HUES48 (cell line): ENCODE data around the gene PLEK2.
"Not testable (repeated sequence)": the region's sequence is repeated elsewhere in the genome, so short reads cannot be mapped to it uniquely, and the experiment has no call there.

ENCODE experiments used
- H3K27ac ChIP-seq: one replicate; pipeline ENCODE4 v1.7.0; 2013; ENCODE audit warnings: low read depth, low read length, inconsistent platforms
- H3K27me3 ChIP-seq: 2 replicates; pipeline ENCODE4 v1.6.1; 2013; ENCODE audit warnings: mild to moderate bottlenecking, low read length; ENCODE audit not compliant: control insufficient read depth, insufficient read depth
- H3K36me3 ChIP-seq: 2 replicates; pipeline ENCODE4 v1.6.1; 2013; ENCODE audit warnings: low read length; ENCODE audit not compliant: control insufficient read depth, insufficient read depth
- H3K4me1 ChIP-seq: 2 replicates; pipeline ENCODE4 v1.6.1; 2013; ENCODE audit warnings: mild to moderate bottlenecking, low read length; ENCODE audit not compliant: control insufficient read depth, insufficient read depth
- H3K4me3 ChIP-seq: 2 replicates; pipeline ENCODE4 v1.5.1; 2013; ENCODE audit warnings: mild to moderate bottlenecking, low read depth, low read length
- H3K9ac ChIP-seq: 2 replicates; pipeline ENCODE4 v1.6.1; 2013; ENCODE audit warnings: mild to moderate bottlenecking, low read depth, low read length, moderate library complexity
- H3K9me3 ChIP-seq: 2 replicates; pipeline ENCODE4 v1.6.1; 2013; ENCODE audit warnings: low read length; ENCODE audit not compliant: control insufficient read depth, insufficient read depth

The PLEK2 gene

DNA sequence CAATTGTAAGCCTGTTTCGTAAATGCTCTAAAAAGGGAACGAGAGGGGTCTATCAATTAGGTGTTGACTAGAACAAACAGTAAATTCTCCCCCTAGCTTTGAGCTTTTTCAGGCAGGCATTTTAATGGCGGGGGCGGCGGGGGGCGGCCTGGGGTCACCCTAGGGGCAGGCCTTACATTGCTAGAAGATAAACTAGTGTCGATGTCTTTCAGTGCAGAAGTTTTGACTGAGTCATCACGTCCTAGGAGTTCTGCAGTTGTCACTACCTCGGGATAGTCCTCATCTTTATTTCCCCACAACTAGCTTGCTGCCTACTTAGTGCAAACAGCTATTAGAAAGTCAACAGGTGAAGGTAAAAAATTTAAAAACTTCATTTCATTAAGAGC, 54.0 kb downstream of the PLEK2 start:
- Histone ChIP-seq H3K36me3 (peaks cover 14% of the 10 kb centered on the region), H3K9me3 (no peaks in the 10 kb centered on the region), H3K9ac (no peak overlapping the region), H3K27me3 (no peaks in the 10 kb centered on the region), H3K4me3 (peak overlapping the region; percentile 91), H3K27ac (peak overlapping the region; percentile 95), H3K4me1 (peaks cover 6% of the 10 kb centered on the region; the same call in 1 of the 2 replicates)

DNA sequence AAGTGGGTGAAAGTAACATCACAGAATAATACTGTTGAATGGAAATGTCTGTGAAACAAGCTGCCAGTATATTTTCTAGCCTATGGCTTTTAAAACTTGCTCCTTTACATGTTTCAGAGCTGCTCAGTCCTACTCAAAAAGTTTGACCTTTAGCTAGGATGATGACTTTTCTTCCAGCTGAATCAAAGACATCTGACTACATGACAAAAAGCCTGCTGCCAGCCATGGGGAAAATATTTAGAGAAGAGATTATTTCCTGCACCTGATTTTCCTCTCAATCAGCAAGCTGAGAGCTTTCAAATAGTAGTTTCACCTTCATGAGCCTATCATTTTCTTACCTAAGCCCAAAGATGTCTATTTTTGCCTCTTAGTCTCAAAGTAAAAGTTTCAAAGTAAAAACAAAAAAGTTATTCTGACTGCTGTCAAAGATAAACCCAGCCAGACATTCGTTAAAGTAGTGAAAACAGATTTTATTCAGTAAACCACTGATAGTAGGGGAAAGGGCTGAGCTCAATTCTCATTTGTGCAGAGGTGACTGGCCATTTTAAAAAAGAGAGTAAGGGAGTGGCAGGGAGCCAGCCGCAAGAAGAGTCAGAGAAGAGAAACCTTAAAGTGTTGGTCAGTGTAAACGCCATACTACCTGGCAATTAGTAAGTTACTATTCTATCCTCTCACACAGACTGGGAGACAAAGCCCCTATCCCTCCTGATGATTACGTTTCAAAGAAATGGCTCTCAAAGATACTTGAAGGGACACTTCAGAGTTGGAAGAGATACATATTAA, 54.6 kb downstream of the PLEK2 start:
- Histone ChIP-seq H3K9ac (no peak overlapping the region), H3K9me3 (no peaks in the 10 kb centered on the region), H3K4me3 (0 out of 2 replicates have a peak overlapping the region, but pooled peaks have one; percentile 12), H3K4me1 (peaks cover 6% of the 10 kb centered on the region; the same call in 1 of the 2 replicates), H3K27ac (peak overlapping the region; percentile 95), H3K27me3 (no peaks in the 10 kb centered on the region), H3K36me3 (peaks cover 12% of the 10 kb centered on the region)

DNA sequence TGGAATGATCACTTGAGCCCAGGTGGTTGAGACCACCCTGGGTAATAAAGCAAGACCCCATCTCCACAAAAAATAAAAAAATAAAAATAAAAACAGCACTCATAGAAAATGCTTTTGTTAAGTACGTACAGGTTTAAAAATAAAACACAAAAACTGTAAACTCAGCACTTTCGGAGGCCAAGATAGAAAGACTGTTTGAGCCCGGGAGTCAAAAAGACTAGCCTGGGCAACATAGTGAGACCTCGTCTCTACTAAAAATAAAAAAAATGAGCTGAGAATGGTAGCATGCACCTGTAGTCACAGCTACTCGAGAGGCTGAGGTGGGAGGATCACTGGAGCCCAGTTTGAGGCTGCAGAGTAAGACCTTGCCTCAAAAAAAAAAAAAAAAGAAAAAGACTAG, 59.9 kb downstream of the PLEK2 start:
- peaks cover 62% of the 10 kb centered on the region for H3K36me3 ChIP-seq
- no peaks in the 10 kb centered on the region for H3K9me3 ChIP-seq
- no peaks in the 10 kb centered on the region for H3K27me3 ChIP-seq
- no peak overlapping the region for H3K27ac ChIP-seq
- H3K4me1 ChIP-seq = no peaks in the 10 kb centered on the region
- no peak overlapping the region for H3K9ac ChIP-seq
- no peak overlapping the region for H3K4me3 ChIP-seq

DNA sequence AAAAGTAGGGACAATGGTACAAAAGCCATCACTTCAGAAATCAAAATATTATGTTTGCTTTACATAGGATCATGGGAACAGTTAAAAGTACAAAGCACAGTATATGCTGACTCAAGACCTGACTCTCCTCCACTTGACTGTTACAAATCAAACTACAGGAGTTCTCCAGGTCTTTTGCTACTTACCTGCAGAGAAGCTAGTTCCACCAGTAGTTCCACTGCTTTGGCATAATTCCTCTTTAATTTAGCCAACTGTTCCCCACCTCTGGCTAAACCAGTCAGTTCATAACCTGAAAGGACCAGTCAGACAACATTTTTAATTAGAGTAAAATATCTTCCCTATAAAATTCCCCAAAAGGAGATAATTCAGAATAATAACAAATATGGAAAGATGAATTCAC, 66.4 kb downstream of the PLEK2 start:
- Histone ChIP-seq H3K9ac (no peak overlapping the region), H3K27me3 (no peaks in the 10 kb centered on the region), H3K9me3 (no peaks in the 10 kb centered on the region; the same call in 1 of the 2 replicates), H3K36me3 (peaks cover 79% of the 10 kb centered on the region), H3K4me1 (no peaks in the 10 kb centered on the region), H3K4me3 (no peak overlapping the region), H3K27ac (no peak overlapping the region)

DNA sequence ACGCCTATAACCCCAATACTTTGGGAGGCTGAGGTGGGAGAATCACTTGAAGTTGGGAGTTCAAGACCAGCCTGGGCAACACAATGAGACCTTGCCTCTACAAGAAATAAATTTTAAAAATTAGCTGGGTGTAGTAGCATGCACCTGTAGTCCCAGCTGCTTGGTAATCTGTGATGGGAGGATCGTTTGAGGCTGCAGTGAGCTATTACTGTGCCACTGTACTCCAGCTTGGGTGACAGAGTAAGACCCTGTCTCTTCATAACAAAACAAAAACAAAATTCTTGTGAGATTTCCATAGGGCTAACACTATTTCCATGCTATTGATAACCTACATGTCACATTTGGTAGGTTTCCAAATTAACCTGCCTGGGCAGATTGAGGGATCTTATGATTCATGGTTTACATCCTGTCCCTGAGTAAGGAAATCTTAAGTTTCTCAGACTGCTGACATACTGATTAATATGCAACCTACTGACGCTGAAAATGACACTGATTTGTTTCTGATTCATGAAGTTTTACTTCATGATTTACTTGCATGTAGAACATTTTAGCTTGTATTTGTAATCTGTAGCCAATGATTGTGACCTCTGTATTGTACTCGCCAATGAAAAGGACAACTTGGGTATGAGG, 68.2 kb downstream of the PLEK2 start:
- Histone ChIP-seq H3K27ac (no peak overlapping the region), H3K4me1 (no peaks in the 10 kb centered on the region), H3K4me3 (no peak overlapping the region), H3K9me3 (no peaks in the 10 kb centered on the region; the same call in 1 of the 2 replicates), H3K9ac (no peak overlapping the region), H3K27me3 (no peaks in the 10 kb centered on the region), H3K36me3 (peaks cover 72% of the 10 kb centered on the region)

DNA sequence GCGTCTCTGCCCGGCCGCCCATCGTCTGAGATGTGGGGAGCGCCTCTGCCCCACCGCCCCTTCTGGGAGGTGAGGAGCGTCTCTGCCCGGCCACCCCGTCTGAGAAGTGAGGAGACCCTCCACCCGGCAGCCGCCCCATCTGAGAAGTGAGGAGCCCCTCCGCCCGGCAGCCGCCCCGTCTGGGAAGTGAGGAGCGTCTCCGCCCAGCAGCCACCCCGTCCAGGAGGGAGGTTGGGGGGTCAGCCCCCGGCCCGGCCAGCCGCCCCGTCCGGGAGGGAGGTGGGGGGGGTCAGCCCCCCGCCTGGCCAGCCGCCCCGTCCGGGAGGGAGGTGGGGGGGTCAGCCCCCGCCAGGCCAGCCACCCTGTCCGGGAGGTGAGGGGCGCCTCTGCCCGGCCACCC, 70.7 kb downstream of the PLEK2 start:
- not testable (repeated sequence) for H3K27me3 ChIP-seq, H3K9ac ChIP-seq, H3K4me1 ChIP-seq, H3K27ac ChIP-seq, H3K9me3 ChIP-seq, H3K4me3 ChIP-seq
- H3K36me3 ChIP-seq = peaks cover 73% of the 10 kb centered on the region
